Activated CD4-positive, alpha-beta T cell treated with anti-CD3 and anti-CD28 coated beads, Interleukin-2, amount 50 U/mL, for 24 hours (primary cell): ENCODE data around the gene SPINT2.

Source experiments
- DNase-seq, 2 donors: peaks; one replicate each; pipeline ENCODE4 v3.0.0-alpha.2; 2020; ENCODE audit warnings: low read depth in 1 of 2, low spot score in 1 of 2

SPINT2 gene

DNA sequence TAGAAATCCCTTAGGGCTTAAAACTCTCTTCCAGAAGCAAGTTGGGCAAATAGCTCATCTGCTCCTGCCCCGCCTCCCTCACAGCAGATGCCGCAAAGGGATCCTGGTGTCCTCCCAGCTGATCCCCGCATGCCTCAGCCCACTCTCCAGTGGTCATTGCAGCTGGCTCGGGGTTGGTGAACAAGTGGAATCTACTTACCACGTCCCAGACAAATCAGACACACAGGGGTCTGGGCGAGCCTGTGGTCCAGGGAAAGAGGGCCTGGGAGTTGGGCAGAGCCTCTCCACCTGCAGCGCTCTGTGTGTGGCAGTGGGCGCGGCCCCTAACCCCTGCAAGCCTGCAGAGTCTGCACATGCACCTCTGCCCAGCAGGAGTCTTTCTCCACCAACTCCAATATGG lies 28.9 kb downstream of the SPINT2 start:
- DNase-seq: no peak

DNA sequence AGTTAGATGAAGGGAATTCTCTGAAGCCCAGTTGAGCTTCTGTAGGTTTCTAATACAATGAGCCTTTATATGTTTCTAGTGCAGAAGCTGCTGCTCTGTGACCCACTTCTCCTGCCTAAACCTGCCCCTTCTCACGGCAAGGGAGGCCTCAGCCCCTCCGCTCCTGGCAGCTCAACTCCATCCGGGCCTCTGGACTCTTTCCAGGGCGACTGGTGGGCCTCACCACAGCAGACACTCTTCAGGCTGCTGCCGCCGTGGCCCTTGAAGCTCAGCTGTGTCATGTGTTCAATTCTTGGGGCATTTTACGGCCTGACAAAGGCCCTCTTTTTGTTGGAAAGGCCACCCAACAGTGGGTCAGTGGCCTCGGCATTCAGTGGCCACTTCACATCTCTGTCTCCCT lies 29.7 kb downstream of the SPINT2 start:
- DNase-seq: no peak

DNA sequence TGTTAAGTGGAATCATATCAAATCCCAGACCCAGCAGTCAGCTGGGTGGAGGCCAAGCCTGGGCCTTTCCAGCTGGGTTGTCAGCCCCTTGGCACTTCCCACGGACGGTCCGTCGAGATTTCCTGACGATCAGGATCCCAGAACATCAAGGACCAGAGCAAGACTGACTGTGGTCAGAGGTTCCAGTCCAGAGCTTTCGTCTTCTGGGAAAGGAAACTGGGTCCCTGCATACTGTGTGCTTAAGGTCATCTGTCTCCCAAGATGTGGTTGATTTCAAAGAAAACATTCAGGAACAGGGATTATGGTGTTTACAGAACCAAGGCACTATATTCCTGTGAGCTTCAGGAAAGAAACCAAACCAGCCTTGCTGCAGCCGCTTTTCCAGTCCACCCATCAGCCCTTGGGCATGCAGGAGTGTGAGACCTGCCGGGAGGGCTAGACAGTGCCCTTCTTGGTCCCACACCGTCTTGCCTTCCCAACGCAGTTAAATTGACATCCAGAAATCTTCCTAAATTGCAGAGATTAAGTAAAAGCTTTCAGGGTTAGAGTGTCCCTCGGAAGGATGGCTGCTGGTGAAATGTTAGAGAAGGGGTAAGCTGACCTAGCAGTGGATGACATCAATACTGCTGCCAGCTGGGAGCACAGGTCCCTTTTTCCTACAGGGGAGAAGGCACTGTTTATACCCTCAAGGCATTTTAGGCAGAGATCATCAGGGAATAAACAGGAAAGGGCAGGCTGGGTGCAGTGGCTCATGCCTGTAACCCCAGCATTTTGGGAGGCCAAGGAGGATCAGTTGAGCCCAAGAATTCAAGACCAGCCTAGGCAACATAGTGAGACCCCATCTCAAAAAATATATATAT lies 34.7 kb downstream of the SPINT2 start:
- no peak for DNase-seq

DNA sequence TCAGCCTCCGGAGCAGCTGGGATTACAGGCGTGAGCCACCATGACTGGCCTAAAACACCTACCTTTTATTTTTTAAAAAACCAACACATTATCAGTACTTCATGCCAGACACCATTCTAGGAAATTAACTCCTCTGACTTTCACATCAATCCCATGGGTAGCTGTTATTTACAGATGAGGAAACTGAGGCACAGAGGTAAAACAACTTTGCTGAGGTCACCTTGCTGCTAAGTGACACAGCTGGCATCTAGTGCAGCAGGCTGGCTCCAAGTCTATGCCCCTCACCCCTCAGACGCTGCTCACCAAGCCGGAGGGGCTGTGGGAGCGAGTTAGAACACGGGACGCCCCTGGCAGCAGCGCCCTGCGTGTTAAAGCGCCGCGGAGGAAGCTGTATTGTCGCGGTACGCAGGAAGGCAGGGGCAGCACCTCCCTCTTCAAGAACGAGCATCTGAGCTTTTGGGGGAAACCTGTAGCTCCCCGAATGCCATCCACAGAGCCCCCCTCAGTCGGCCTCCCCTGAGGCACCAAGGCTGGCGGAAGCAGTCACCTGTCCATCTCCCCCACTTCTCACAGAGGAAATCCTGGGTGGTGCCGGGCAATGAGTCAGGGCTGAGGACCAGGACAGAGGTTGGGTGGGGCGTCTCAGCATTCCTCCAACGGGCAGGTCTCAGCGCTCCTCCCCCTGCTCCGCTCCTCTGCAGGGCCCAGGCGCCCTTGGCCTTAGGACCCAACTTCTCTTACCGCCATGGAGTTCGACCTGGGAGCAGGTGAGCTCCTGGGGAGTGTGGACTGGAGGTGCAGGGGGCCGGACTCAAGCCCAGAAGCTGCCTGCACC lies 39.4 kb downstream of the SPINT2 start, which contains the start of gene C19orf33:
Gene C19orf33, plus strand, starts transcription at position 735 of the 835 bp plus-strand sequence. Its CDS starts 11 bp downstream, at position 746.
- no peak for DNase-seq

DNA sequence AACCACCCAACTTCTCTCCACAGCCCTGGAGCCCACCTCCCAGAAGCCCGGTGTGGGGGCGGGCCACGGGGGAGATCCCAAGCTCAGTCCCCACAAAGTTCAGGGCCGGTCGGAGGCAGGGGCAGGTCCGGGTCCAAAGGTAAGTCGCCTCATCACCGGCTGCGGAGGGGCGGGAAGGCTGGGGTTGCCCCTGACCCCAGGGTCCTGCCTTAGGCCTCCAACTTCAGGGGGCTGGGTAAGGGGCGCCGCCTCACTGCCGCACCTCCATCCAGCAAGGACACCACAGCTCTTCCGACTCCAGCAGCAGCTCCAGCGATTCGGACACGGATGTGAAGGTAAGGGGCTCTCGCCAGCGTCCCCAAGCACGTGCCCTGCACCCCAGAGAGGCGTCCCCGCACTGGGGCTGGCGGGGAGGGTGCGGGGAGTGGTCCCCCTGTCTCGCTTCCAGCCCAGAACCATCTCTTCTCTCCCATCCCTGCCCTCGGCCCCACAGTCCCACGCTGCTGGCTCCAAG lies 40.0 kb downstream of the SPINT2 start:
- DNase-seq: no peak

DNA sequence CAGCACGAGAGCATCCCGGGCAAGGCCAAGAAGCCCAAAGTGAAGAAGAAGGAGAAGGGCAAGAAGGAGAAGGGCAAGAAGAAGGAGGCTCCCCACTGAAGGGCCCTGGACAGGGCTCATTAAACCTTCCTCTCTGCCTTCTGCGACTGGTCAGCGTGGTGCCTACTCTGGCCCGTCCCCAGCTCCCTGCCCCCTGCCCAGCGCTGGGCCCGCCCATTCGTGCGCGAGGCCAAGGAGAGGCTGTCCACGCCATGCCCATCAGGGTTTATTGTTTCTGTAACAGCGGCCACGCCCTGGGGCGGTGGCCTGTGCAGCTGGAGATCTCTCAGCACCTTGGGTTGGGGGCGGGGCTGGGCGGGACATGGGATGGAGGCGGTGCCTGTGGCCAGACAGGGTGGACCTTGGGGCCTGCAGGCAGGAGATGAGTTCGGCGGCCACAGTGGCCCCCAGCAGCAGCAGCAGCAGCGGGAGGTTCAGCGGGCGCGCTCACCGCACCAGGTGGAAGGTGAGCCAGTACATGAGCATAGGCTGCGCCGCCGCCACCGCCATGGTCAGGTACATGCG lies 40.6 kb downstream of the SPINT2 start:
- no peak for DNase-seq

DNA sequence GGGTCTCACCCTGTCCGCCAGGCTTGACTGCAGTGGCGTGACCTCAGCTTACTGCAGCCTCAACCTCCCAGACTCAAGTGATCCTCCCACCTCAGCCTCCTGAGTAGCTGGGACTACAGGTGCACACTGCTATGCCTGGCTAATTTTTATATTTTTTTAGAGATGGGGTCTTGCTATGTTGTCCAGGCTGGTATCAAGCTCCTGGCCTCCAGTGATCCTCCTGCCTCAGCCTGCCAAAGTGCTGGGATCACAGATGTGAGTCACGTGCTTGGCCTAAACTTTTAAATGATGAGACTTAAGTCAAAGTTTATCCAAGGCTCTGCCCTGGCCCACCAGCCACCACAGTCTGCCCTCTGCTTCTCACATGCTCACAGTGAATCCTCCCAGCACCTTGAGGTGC lies 41.9 kb downstream of the SPINT2 start:
- DNase-seq: no peak

DNA sequence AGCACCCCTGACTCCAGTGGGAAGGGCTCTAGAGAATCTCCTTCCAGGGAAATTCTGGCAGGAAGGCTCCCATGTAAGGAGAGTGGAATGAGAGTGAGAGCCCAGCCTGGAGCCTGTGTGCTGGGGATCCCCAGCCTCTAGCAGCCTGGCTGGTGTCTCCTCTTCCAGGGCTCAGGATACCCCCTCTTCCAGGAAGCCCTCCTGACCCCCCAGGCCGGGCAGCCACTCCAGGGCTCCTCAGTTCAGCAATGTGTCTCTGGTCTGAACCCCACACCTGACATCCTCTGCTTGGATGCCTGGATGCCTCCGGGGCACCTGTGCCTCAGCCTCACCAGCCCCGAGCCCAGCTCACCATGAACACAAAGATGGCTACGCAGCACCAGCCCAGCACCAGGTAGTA lies 42.7 kb downstream of the SPINT2 start:
- DNase-seq: no peak

DNA sequence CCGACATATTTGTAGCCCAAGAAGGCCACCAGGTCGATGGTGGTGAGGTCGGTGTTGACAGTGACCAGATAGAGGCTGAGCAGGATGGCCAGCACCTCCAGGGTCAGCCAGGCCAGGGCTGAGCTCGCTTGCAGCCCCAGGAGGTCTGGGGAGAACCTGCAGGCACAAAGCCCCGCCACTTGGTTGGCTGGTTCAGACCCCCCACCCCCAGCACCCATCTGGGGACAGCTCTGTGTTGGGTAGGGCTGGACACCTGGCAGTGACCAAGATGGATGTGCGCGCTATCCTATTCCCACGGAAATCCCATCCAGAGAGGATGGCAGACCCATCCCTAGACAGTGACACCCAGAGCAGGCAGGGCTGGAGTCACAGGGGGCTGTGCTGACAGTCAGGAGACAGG lies 43.2 kb downstream of the SPINT2 start:
- DNase-seq: no peak

DNA sequence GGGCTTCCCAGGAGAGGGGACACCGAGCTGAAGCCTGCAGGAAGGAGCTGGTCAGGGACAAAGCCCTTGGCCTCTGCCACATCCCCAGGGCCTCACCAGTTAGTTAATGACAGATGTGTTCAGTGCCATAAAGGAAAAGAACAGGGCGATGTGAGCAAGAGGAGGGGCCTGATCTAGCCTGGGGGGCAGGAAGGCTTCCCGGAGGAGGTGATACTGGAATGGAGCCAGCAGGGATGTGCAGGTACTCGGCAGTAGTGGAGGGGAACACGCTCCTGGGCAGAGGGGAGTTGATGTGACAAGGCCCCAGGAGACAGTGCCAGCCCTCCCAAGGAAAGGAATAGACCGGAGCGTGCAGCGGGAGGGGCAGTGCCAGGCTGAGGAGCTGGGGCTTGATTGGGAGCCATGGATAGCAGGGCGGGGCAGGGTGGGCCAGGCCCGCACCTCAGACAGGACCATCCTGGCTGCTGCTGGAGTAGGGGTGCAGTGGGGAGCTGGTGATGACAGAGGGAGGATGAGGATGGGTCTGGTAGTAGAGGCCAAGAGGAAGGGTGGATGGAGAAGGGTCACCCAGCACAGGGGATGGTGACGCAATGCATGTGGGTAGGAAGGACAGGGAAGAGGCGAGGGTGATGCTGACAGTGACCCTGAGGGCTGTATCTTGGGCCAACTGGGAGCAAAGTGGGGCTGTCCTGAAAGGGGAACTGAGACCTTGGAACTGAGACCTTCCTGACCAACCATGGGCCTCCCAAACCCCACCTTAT lies 43.8 kb downstream of the SPINT2 start:
- DNase-seq: no peak

DNA sequence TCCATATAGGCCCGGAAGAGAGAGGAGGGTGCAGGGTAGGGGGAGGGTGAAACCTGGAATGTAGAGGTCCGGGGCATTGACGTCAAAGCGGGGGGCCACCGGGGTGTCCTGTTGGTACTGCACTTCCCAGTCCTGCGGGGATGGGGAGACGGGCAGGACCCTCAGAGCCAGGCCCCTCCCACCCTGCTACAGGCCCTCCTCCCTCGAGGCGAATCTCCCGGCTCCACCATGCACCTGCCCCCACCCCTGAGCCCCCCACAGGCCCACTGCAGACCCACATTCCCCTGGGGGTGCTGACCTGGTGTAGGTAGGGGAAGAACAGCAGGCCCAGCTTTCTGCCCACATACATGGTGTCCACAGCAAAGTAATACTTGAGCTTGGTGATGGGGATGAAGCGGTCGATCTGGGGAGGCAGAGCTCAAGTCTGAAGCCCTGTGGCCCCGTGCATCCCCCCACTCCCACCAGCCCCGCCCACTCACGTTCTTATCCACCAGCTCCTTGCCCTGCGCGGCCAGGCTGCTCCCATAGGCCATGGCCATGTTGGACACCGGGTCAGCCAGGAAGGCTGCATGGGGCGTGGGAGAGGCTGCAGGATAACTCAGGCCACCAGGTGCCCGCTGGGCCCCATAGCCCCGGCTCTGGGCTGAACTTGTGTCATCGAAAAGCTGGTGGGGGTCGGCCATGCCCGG lies 44.7 kb downstream of the SPINT2 start:
- no peak for DNase-seq

DNA sequence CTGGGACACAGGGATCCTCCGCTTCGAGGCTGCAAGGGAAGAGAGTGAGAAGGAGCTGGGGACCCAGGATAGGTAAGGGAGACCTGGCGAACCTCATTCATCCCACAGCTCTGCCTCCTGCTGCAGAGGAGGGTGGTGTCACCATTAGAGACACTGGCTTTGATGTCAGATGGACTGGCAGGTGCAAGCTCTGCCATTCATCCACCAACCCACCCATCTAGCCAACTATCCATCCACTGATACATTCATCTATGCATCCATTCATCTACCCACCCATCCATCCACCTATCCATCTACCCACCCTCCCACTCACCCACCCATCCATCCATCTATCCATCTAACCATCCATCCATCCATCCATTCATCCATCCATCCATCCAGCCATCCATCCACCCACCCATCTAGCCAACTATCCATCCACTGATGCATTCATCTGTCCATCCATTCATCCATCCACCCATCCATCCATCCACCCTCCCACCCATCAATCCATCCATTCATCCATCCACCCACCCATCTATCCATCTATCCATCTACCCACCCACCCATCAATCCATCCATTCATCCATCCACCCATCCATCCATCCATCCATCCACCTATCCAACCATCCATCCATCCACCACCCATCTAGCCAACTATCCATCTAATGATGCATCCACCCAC lies 45.4 kb downstream of the SPINT2 start:
- no peak for DNase-seq

DNA sequence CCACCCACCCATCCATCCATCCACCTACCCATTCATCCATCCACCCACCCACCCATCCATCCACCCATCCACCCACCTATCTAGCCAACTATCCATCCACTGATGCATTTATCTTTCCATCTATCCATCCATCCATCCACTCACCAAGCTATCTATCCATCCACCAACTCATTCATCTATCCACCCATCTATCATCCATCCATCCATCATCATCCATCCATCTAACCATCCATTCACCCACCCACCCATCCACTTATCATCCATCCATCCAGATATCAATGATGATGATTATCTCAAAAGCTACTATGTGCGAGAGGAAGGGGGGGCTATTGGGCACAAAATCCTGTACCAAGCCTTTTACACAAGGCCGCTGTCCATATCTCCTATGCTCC lies 45.9 kb downstream of the SPINT2 start:
- no peak for DNase-seq

DNA sequence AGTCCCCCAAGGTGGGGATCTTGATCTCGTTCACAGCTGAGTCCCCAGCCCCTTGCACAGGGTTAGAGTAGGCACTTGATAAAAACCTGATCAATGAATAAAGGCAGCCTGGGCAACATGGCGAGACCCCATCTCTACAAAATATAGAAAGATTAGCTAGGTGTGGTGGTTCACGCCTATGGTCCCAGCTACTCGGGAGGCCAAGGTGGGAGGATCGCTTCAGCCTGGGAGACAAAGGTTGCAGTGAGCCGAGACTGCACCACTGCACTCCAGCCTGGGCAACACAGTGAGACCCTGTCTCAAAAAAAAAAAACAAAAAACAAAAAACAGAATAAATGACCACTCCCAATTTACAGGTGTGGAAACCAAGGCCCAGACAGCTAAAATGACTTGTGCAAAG lies 46.6 kb downstream of the SPINT2 start:
- DNase-seq: no peak

DNA sequence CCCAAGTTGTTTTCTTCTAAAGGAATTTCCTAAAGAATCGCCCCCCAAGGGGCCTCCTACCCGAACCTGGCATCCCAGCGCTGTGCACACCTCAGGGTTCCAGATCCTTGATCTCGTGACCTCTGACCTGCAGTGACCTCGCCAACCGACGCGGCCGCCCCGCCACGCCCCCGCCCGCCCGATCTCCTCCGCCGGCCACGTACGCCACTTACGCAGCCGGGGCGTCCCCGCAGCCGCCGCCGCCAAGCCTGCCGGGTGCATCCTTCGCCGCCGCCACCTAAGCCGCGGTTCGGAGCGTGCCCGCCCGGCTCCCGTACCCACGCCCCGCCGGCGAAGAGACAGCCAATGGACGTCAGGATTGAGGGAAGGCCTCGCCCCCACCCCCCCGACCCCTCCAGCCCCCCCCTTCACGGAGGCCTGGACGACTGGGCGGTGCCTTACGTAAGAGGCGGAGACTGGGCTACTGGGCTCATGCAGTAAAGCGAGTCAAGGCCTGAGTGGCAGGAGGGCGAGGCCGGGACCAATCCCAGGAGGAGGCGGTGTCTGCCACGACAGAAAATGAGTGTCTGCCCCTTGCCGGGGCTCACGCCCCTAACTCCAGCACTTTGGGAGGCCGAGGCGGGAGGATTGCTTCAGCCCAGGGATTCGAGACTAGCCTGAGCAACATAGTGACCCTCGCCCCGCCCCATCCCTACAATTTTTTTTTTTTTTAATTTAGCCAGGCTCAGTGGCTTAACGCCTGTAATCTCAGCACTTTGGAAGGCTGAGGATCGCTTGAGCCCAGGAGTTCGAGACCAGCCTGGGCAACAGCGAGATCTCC lies 51.5 kb downstream of the SPINT2 start, which contains the start of gene YIF1B:
Gene YIF1B, minus strand, starts transcription at position 291 of the 820 bp plus-strand sequence. Its CDS starts 30 bp downstream, at position 261.
- DNase-seq: peak; percentile 87 to 94

DNA sequence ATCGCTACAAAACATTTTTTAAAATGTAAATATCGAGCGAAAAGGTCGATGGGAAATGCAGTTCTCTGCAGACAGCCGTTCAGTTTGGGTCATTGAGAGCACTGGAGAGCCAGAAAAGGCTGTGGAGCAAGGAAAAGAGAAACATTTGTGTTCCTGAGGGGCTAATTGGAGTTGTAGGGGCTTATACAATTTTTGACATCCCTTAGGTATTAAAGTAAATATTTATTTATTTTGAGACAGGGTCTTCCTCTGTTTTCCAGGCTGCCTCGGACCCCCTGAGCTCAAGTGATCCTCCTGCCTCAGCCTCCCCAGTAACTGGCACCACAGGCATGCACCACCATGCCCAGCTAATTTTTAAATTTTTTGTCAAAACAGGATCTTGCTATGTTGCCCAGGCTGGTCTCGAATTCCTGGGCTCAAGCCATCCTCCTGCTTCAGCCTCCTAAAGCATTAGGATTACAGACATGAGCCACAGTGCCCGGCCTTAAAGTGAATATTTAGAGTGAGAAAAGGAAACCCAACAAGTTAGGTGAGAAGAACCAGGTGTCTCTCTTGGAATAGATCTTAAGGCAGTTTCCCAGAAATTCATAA lies 52.2 kb downstream of the SPINT2 start:
- no peak for DNase-seq

DNA sequence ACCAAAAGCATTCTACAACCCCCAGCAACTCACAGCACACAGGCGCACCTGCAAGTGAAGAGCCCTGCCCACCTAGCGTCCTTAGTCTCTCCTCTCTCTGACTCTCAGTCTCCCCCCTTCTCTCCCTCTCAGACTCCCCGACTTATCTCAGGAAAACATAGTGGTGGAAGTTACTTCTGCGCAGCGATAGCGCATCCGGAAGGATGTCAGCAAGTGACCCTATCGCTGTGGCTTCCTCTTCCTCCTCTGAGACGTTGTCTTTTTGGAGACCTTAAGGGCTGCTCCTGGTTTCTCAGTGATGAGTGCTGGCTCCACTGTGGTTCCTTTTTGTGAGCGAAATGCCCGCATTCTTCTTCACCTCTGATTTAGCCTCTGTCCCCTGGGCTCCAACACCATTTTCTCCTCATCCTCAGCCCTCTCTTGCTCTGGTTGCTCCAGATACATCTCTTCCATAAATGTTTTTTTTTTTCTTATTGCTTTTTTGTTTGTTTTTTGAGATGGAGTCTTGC lies 52.8 kb downstream of the SPINT2 start:
- DNase-seq: no peak

DNA sequence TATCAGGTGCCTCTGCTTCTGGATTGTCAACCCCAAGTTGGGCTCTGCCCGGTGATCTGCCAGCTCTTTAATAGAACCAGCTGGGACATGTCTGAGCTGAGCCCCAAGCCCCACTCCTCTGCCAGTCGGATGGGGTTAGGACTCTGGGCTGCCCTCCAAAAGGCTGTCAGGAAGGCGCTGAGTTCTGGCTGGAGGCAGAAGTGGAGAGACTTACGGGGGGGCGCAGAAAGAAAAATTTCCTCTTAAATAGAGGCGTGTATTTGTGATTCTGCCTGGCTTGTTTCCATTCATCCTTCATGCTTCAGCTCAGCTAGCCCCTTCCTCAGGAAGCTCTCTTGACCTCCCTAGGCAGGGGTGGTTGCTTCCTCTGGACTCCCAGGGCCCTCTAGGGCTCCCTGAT lies 54.3 kb downstream of the SPINT2 start:
- no peak for DNase-seq
